ENCODE data around the gene SMIM41.

DNA sequence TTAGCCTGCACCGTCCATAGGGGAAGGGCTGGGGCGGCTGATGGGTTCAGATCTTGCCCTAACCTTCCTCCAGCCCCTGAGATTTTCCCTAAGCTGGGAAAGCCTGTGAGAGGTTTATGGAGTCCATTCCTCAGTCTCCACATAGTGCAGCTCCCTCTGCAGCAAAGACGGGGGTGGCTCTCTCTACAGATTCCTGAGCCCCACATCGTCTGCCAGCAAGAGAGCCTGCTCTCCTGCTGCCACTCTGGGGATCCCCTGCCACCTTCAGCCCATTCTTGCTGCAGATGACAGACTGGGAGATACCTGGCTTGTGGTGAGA is 3.1 kb downstream of the SMIM41 start:
- TF ChIP-seq, protein P1, sequence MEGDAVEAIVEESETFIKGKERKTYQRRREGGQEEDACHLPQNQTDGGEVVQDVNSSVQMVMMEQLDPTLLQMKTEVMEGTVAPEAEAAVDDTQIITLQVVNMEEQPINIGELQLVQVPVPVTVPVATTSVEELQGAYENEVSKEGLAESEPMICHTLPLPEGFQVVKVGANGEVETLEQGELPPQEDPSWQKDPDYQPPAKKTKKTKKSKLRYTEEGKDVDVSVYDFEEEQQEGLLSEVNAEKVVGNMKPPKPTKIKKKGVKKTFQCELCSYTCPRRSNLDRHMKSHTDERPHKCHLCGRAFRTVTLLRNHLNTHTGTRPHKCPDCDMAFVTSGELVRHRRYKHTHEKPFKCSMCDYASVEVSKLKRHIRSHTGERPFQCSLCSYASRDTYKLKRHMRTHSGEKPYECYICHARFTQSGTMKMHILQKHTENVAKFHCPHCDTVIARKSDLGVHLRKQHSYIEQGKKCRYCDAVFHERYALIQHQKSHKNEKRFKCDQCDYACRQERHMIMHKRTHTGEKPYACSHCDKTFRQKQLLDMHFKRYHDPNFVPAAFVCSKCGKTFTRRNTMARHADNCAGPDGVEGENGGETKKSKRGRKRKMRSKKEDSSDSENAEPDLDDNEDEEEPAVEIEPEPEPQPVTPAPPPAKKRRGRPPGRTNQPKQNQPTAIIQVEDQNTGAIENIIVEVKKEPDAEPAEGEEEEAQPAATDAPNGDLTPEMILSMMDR (IDR thresholded peaks at IDR 0.05) = no peak
- TF ChIP-seq POLR2A (IDR thresholded peaks at IDR 0.05) = no peak

Data from testis (tissue), 2 donors.